Lung (tissue), 12 donors: ENCODE data around the gene ADRA2A. TPM values are rescaled to one million over a fixed set of nuclear protein-coding genes. Genes with fewer than 3 reads are reported as not detected.

Experiments
- ATAC-seq: fragments of 200-7000 bp; cut with Tn5 transposase; one replicate; pipeline ENCODE4 v1.9.1; 2020; ENCODE audit warnings: moderate number of reproducible peaks; ENCODE audit not compliant: insufficient read depth, low FRiP score
- DNase-seq, 3 donors: peaks; one replicate each; pipeline ENCODE4 v3.0.0-alpha.2; 2013 to 2017
- H3K27ac ChIP-seq, 2 donors: one replicate each; pipeline ENCODE4 v1.5.1; 2013; ENCODE audit warnings: mild to moderate bottlenecking in 2 of 2, moderate library complexity in 2 of 2, control low read depth in 1 of 2, inconsistent platforms in 1 of 2, low read depth in 1 of 2, low read length in 1 of 2
- H3K27me3 ChIP-seq, 3 donors: one replicate each; pipeline ENCODE4 v1.5.1; 2013; ENCODE audit warnings: low read length in 2 of 3; ENCODE audit not compliant: control insufficient read depth in 3 of 3, insufficient read depth in 3 of 3
- H3K36me3 ChIP-seq, 4 donors: one replicate each; pipeline ENCODE4 v1.5.1; 2013; ENCODE audit warnings: low read length in 4 of 4, mild to moderate bottlenecking in 1 of 4, moderate library complexity in 1 of 4; ENCODE audit not compliant: control insufficient read depth in 4 of 4, insufficient read depth in 4 of 4
- H3K4me1 ChIP-seq, 5 donors: one replicate each; pipeline ENCODE4 v1.5.1; 2013; ENCODE audit warnings: low read length in 5 of 5, mild to moderate bottlenecking in 2 of 5, moderate library complexity in 1 of 5; ENCODE audit not compliant: control insufficient read depth in 5 of 5, insufficient read depth in 5 of 5
- H3K4me3 ChIP-seq: one replicate; pipeline ENCODE4 v1.5.1; 2013; ENCODE audit warnings: mild to moderate bottlenecking, control low read depth, moderate library complexity
- H3K9ac ChIP-seq, 2 donors: one replicate each; pipeline ENCODE4 v1.5.1; 2013; ENCODE audit warnings: low read length in 2 of 2, control low read depth in 1 of 2; ENCODE audit not compliant: insufficient read depth in 1 of 2
- H3K9me3 ChIP-seq, 4 donors: one replicate each; pipeline ENCODE4 v1.5.1; 2013; ENCODE audit warnings: low read length in 3 of 4, mild to moderate bottlenecking in 1 of 4, moderate library complexity in 1 of 4; ENCODE audit not compliant: control insufficient read depth in 4 of 4, insufficient read depth in 3 of 4
- WGBS, 2 donors: extraction: QIAGEN DNeasy Blood & Tissue Kit; methylation state at CpG; one replicate each; pipeline ENCODE4 v1.1.7; 2013; 5-methylcytosine and 5-hydroxymethylcytosine counted together
- polyA plus RNA-seq, 2 donors: library from polyadenylated mRNA; stranded (reverse); fragments of 200-250 nt; gene quantifications; one replicate each; pipeline ENCODE4 v1.2.1, GENCODE V29; 2013
- total RNA-seq, 2 donors: library from RNA; depleted of rRNA in 1 of 2; stranded (reverse); fragments of >200 nt in 1 of 2; gene quantifications; one replicate each; pipeline ENCODE4 v1.2.1, GENCODE V29; 2014 to 2021
- TF ChIP-seq, protein P1 (sequence below): IDR thresholded peaks from 2 replicates; pipeline ENCODE4 v1.5.1; 2012; ENCODE audit warnings: mild to moderate bottlenecking; ENCODE audit errors: control extremely low read depth, extremely low read depth
- donor health status: control.
- donor health status: control.
- donor health status: Bipolar disorder and iron deficiency.
- donor health status: healthy.
- donor health status: DM: yes; HTN: yes; CAD: no.

ADRA2A gene
- total and polyA plus RNA-seq, 4 donors = 0.37 to 9.8 (median 1.6) TPM

DNA sequence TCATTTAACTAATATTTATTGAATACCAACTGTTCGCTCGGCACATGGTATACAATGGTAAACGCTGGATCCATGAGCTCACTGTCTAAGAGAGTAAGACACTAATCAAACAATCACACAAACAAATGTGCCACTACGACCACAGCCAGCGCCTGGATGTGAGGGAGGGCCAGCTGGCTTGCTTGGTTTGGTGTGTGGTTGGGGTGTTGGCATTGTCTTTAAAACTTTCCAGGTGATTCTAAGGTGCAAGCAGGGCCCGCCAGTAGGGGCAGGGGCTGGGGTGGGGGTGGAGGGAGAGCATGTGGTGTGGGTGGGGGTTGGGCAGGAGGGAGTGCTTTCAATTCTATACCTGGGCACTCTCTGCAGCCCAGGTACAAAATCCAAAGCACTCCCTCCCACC is 31.6 kb downstream of the ADRA2A start:
- Histone ChIP-seq H3K36me3 (no peaks in the 10 kb centered on the region), H3K9ac (no peak overlapping the region), H3K27ac (no peak overlapping the region), H3K4me3 (no peak overlapping the region), H3K27me3 (peaks cover 0 to 3% (median 0%) of the 10 kb centered on the region in 3 donors), H3K9me3 (no peaks in the 10 kb centered on the region), H3K4me1 (no peaks in the 10 kb centered on the region)
- no peak for DNase-seq
- TF ChIP-seq, protein P1, sequence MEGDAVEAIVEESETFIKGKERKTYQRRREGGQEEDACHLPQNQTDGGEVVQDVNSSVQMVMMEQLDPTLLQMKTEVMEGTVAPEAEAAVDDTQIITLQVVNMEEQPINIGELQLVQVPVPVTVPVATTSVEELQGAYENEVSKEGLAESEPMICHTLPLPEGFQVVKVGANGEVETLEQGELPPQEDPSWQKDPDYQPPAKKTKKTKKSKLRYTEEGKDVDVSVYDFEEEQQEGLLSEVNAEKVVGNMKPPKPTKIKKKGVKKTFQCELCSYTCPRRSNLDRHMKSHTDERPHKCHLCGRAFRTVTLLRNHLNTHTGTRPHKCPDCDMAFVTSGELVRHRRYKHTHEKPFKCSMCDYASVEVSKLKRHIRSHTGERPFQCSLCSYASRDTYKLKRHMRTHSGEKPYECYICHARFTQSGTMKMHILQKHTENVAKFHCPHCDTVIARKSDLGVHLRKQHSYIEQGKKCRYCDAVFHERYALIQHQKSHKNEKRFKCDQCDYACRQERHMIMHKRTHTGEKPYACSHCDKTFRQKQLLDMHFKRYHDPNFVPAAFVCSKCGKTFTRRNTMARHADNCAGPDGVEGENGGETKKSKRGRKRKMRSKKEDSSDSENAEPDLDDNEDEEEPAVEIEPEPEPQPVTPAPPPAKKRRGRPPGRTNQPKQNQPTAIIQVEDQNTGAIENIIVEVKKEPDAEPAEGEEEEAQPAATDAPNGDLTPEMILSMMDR = no peak
- ATAC-seq = no peak
- WGBS, 2 donors = 90 to 94% methylated on average over 6 of the region's 6 CpGs

DNA sequence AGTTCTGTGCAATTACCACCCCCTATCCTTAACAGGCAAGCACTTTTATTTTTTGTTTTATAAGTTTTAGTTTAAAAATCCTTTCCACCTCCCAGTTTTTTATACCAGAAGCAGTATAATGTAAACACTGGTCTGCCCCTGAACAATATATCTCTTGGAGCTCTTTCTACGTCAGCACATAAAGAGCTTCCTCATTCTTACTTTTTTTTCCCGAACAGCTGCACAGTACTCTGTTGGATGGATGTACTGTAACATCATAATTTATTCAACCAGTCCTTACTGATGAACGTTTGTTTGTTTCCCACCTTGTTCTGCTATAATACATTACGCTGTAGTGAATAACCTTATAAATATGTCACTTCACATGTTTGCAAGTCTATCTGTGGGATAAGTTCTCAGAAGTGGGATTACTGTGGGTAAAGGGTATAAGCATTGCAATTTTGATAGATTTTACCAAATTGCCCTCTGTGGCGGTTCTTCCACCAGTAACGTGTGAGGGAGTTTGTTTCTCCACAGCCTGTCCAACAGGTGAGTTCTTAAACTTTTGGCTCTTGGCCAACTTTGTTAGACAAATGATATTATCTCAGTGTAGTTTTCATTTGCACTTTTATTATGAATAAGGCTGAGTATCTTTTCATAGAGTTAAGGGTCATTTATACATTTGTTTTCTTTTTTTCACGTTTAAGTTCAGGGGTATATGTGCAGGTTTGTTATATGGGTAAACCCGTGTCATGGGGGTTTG is 32.8 kb downstream of the ADRA2A start:
- TF ChIP-seq, protein P1 = no peak
- peak in 2 of 3 donors; percentile 6 to 19 for DNase-seq
- H3K36me3 ChIP-seq = no peaks in the 10 kb centered on the region
- no peak overlapping the region for H3K9ac ChIP-seq
- WGBS, 2 donors = 43 to 47% methylated on average over 8 of the region's 8 CpGs
- no peak for ATAC-seq
- H3K9me3 ChIP-seq = no peaks in the 10 kb centered on the region
- H3K27me3 ChIP-seq = peaks cover 0 to 3% (median 0%) of the 10 kb centered on the region in 3 donors
- H3K4me3 ChIP-seq = no peak overlapping the region
- no peaks in the 10 kb centered on the region for H3K4me1 ChIP-seq
- no peak overlapping the region for H3K27ac ChIP-seq

DNA sequence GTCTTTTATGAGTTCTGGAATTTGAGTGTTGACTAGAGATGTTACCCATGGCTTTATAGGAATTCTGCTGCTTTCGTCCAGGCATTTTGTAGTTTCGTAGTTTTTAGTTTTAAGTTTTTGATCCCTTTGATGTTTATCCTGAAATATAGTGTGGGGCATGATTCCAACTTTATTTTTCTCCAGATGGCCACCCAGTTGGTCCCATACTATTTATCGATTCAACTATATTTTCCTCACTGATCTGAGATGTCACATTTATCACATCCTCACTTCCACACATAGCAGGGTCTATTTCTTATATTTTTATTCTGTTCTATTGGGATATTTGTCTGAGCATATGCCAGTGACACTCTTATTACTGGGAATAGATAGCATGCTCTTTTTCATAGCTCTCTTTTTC is 33.9 kb downstream of the ADRA2A start:
- 88 to 97% methylated on average over 3 of the region's 3 CpGs for WGBS, 2 donors
- no peak for DNase-seq
- H3K27ac ChIP-seq = no peak overlapping the region

More for the DNA sequence above, 33.9 kb downstream of the ADRA2A start:
- TF ChIP-seq, protein P1 = no peak
- Histone ChIP-seq H3K27me3 (peaks cover 0 to 3% (median 0%) of the 10 kb centered on the region in 3 donors), H3K4me3 (no peak overlapping the region), H3K9me3 (no peaks in the 10 kb centered on the region), H3K4me1 (no peaks in the 10 kb centered on the region), H3K36me3 (no peaks in the 10 kb centered on the region), H3K9ac (no peak overlapping the region)
- ATAC-seq = no peak
